Liver (tissue), 3 donors: Measurements from ENCODE around the gene CFAP47.

ENCODE experiments used
- EGR1 ChIP-seq, 2 donors: IDR thresholded peaks; 2 replicates each; pipeline ENCODE4 v1.6.1; 2016 to 2018; ENCODE audit warnings: antibody characterized with exemption in 2 of 2, low read depth in 2 of 2
- GABPA ChIP-seq, 2 donors: IDR thresholded peaks in 1 of 2; conservative IDR thresholded peaks in 1 of 2; 2 replicates each; pipeline ENCODE4 v1.6.1; 2016; ENCODE audit warnings: antibody characterized with exemption in 2 of 2, mild to moderate bottlenecking in 1 of 2, moderate library complexity in 1 of 2
- HNF4A ChIP-seq, 2 donors: conservative IDR thresholded peaks; 2 replicates each; pipeline ENCODE4 v1.6.1; 2016; ENCODE audit warnings: antibody characterized with exemption in 2 of 2, mild to moderate bottlenecking in 2 of 2
- HNF4G ChIP-seq: IDR thresholded peaks from 2 replicates; pipeline ENCODE4 v1.6.1; 2016; ENCODE audit warnings: antibody characterized with exemption
- NR2F2 ChIP-seq: IDR thresholded peaks from 2 replicates; pipeline ENCODE4 v1.6.1; 2016; ENCODE audit warnings: antibody characterized with exemption
- RAD21 ChIP-seq, 2 donors: IDR thresholded peaks; 2 replicates each; pipeline ENCODE4 v1.6.1; 2016; ENCODE audit warnings: antibody characterized with exemption in 2 of 2, mild to moderate bottlenecking in 2 of 2
- SP1 ChIP-seq: IDR thresholded peaks from 2 replicates; pipeline ENCODE4 v1.6.1; 2018; ENCODE audit warnings: antibody characterized with exemption, mild to moderate bottlenecking
- TAF1 ChIP-seq: conservative IDR thresholded peaks from 2 replicates; pipeline ENCODE4 v1.6.1; 2016; ENCODE audit warnings: antibody characterized with exemption, mild to moderate bottlenecking
- YY1 ChIP-seq: IDR thresholded peaks from 2 replicates; pipeline ENCODE4 v1.6.1; 2016; ENCODE audit warnings: antibody characterized with exemption, mild to moderate bottlenecking
- TF ChIP-seq, protein P1 (sequence below): fragments of 150-350 bp; IDR thresholded peaks from 2 replicates; pipeline ENCODE4 v1.5.1; 2017; ENCODE audit warnings: improper control_type of control experiment, low read depth, low read length; ENCODE audit not compliant: missing input control
- TF ChIP-seq, protein P2 (sequence below): IDR thresholded peaks from 2 replicates; pipeline ENCODE4 v1.6.1; 2016; ENCODE audit warnings: antibody characterized with exemption, mild to moderate bottlenecking
- TF ChIP-seq, protein P3 (sequence below): IDR thresholded peaks from 2 replicates; pipeline ENCODE4 v1.6.1; 2016; ENCODE audit warnings: antibody characterized with exemption
- TF ChIP-seq, protein P4 (sequence below): IDR thresholded peaks from 2 replicates; pipeline ENCODE4 v1.6.1; 2016; ENCODE audit warnings: antibody characterized with exemption
- donor health status: healthy.
- donor health status: healthy.

DNA sequence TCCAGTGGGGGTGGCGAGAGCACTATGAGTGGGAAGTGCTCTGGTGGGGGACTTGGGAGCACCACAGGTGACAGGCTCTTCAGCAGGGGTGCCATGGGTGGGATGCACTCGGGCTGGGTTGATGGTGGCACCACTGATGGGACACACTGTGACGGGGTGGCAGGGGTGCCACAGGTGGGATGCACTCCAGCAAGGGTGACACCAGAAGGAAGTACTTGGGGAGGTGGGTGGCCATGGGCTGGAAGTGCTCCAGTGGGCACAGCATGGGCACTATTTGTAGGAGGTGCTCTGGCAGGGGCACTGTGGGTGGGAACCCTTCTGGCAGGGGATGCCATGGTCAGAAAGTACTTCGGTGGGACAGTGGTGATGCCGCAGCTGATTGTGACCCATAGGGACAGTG, 346.6 kb downstream of the CFAP47 start:
- TF ChIP-seq, protein P1, sequence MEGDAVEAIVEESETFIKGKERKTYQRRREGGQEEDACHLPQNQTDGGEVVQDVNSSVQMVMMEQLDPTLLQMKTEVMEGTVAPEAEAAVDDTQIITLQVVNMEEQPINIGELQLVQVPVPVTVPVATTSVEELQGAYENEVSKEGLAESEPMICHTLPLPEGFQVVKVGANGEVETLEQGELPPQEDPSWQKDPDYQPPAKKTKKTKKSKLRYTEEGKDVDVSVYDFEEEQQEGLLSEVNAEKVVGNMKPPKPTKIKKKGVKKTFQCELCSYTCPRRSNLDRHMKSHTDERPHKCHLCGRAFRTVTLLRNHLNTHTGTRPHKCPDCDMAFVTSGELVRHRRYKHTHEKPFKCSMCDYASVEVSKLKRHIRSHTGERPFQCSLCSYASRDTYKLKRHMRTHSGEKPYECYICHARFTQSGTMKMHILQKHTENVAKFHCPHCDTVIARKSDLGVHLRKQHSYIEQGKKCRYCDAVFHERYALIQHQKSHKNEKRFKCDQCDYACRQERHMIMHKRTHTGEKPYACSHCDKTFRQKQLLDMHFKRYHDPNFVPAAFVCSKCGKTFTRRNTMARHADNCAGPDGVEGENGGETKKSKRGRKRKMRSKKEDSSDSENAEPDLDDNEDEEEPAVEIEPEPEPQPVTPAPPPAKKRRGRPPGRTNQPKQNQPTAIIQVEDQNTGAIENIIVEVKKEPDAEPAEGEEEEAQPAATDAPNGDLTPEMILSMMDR: no peak
- TF ChIP-seq RAD21 (IDR thresholded peaks at IDR 0.05) (no peak), TAF1 (no peak), YY1 (no peak), GABPA (IDR thresholded peaks at IDR 0.05 in 1 of 2, conservative IDR thresholded peaks at IDR 0.05 in 1 of 2) (no peak), EGR1 (IDR thresholded peaks at IDR 0.05; ENCODE audit: low read depth in 2 of 2) (no peak), SP1 (no peak), HNF4G (no peak), NR2F2 (no peak), HNF4A (conservative IDR thresholded peaks at IDR 0.05) (no peak)
- TF ChIP-seq, protein P2, sequence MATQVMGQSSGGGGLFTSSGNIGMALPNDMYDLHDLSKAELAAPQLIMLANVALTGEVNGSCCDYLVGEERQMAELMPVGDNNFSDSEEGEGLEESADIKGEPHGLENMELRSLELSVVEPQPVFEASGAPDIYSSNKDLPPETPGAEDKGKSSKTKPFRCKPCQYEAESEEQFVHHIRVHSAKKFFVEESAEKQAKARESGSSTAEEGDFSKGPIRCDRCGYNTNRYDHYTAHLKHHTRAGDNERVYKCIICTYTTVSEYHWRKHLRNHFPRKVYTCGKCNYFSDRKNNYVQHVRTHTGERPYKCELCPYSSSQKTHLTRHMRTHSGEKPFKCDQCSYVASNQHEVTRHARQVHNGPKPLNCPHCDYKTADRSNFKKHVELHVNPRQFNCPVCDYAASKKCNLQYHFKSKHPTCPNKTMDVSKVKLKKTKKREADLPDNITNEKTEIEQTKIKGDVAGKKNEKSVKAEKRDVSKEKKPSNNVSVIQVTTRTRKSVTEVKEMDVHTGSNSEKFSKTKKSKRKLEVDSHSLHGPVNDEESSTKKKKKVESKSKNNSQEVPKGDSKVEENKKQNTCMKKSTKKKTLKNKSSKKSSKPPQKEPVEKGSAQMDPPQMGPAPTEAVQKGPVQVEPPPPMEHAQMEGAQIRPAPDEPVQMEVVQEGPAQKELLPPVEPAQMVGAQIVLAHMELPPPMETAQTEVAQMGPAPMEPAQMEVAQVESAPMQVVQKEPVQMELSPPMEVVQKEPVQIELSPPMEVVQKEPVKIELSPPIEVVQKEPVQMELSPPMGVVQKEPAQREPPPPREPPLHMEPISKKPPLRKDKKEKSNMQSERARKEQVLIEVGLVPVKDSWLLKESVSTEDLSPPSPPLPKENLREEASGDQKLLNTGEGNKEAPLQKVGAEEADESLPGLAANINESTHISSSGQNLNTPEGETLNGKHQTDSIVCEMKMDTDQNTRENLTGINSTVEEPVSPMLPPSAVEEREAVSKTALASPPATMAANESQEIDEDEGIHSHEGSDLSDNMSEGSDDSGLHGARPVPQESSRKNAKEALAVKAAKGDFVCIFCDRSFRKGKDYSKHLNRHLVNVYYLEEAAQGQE: no peak
- TF ChIP-seq, protein P3, sequence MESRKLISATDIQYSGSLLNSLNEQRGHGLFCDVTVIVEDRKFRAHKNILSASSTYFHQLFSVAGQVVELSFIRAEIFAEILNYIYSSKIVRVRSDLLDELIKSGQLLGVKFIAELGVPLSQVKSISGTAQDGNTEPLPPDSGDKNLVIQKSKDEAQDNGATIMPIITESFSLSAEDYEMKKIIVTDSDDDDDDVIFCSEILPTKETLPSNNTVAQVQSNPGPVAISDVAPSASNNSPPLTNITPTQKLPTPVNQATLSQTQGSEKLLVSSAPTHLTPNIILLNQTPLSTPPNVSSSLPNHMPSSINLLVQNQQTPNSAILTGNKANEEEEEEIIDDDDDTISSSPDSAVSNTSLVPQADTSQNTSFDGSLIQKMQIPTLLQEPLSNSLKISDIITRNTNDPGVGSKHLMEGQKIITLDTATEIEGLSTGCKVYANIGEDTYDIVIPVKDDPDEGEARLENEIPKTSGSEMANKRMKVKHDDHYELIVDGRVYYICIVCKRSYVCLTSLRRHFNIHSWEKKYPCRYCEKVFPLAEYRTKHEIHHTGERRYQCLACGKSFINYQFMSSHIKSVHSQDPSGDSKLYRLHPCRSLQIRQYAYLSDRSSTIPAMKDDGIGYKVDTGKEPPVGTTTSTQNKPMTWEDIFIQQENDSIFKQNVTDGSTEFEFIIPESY: no peak
- TF ChIP-seq, protein P4, sequence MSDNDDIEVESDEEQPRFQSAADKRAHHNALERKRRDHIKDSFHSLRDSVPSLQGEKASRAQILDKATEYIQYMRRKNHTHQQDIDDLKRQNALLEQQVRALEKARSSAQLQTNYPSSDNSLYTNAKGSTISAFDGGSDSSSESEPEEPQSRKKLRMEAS: no peak
